Vagina (tissue), 2 donors: ENCODE data around the gene FANCE.

Source experiments
- CTCF ChIP-seq, 3 experiments: fragments of 450-650 bp in 2 of 3; fragments of 200-600 bp in 1 of 3; sonication (generic) in 1 of 3; IDR thresholded peaks; one replicate each; pipeline ENCODE4 v1.5.1; 2017 to 2019; ENCODE audit warnings: antibody characterized with exemption in 3 of 3, mild to moderate bottlenecking in 2 of 3, moderate library complexity in 2 of 3
- POLR2A ChIP-seq, 2 donors: fragments of 450-650 bp; IDR thresholded peaks; one replicate each; pipeline ENCODE4 v1.6.1; 2017; ENCODE audit warnings: antibody characterized with exemption in 2 of 2, mild to moderate bottlenecking in 2 of 2, moderate library complexity in 2 of 2

GRCh38 chr6:35483490-35483889 lies 31.4 kb downstream of the FANCE start:
- TF ChIP-seq POLR2A (IDR thresholded peaks at IDR 0.05) (no peak), CTCF (IDR thresholded peaks at IDR 0.05) (no peak)
